Measurements from ENCODE around the gene COG5.
"Not testable (repeated sequence)": the region's sequence is repeated elsewhere in the genome, so short reads cannot be mapped to it uniquely, and the experiment has no call there.

The COG5 gene

GRCh38 chr7:107165341-107165740 lies 398.4 kb downstream of the COG5 start:
- DNase-seq (ENCODE audit: low read depth in 1 of 2, low spot score in 1 of 2), result no peak

DNA sequence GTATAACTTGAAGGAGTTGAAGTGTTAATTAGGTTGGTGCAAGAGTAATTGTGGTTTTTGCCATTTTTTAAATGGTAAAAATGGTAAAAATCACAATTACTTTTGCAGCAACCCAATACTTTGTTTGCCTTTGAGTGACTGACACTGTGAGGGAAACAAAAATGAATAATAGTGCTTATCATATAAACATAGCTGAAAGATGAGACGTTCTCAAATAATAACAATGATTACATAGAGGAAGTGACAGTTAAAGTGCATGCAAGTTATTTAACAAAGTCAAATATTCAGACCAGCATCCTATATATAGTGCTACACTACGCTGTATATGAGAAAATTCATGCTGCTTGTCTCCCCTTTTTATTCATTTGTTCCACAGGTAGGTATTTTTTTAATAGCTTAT lies 399.6 kb downstream of the COG5 start:
- DNase-seq (ENCODE audit: low read depth in 1 of 2, low spot score in 1 of 2), result no peak

DNA sequence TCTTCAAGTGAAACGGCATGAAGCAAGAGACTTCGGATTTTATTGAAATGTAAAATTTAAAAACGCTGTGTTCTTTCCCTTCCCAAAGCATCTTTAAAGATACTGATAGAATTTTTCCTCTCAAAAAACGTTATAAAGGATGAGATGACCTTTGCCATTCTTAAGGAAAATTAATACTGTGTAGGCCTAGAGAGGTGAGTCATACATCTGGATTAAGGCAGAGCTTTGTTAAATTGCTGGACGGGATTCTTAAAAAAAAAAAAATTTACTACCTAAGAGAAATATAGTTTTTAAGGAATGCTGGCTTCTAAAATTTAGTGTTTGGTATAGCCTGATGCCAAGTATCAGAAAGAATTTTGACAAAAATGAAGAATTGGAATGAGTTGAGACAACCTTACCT lies 401.2 kb downstream of the COG5 start:
- DNase-seq (ENCODE audit: low read depth in 1 of 2, low spot score in 1 of 2), result no peak

- DNase-seq (ENCODE audit: low read depth in 1 of 2, low spot score in 1 of 2), result no peak
Measured at GRCh38 chr7:107161415-107161814, 402.3 kb downstream of the COG5 start.

GRCh38 chr7:107160389-107160788 lies 403.3 kb downstream of the COG5 start:
- no peak for DNase-seq (ENCODE audit: low read depth in 1 of 2, low spot score in 1 of 2)

GRCh38 chr7:107158028-107158427 lies 405.7 kb downstream of the COG5 start:
- DNase-seq (ENCODE audit: low read depth in 1 of 2, low spot score in 1 of 2), result no peak

DNA sequence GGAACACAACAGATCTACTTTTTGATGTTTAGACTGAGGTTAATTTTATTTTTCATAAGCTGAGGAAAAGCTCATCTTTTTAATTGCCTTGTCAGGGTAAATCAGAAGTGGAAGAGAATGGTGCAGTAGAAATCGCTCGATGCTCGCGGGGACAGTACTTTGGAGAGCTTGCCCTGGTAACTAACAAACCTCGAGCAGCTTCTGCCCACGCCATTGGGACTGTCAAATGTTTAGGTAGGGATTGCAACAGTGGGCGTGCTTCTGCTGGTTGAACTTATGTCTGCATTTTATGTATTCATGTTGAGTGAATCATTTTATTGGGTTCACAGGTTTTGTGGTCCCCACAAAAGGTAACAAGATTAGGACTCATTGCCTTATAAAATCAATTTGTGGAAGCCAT lies 406.6 kb downstream of the COG5 start:
- DNase-seq (ENCODE audit: low read depth in 1 of 2, low spot score in 1 of 2), result no peak

DNA sequence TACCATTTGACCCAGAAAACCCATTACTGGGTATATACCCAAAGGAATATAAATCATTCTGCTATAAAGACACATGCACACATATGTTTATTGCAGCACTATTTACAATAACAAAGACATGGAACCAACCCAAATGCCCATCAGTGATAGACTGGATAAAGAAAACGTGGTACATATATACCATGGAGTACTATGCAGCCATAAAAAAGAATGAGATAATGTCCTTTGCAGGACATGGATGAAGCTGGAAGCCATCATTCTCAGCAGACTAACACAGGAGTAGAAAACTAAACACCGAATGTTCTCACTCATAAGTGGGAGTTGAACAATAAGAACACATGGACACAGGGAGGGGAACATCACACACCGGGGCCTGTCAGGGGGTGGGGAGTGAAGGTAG lies 408.0 kb downstream of the COG5 start:
- DNase-seq (ENCODE audit: low read depth in 1 of 2, low spot score in 1 of 2), result not testable (repeated sequence)

DNA sequence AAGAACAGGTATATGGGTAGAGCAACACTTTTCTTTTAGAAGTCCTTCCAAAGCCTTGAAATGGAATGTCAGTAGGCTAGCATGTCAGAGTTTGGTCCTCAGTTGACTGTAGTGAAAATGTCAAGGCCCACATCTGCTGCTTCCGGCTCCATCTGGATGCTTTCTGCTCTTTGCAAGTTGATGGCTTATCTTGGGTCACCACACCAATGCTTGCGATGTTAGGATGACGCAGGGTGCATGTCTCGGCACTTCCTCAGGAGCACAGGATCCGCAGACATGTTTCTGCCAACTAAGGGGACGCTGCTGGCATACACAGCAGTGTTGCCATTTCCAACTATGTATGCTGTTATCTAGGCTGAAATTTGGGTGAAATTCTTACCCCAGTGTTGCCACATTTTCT lies 408.9 kb downstream of the COG5 start:
- DNase-seq (ENCODE audit: low read depth in 1 of 2, low spot score in 1 of 2), result no peak

GRCh38 chr7:107152011-107152410 lies 411.7 kb downstream of the COG5 start:
- DNase-seq (ENCODE audit: low read depth in 1 of 2, low spot score in 1 of 2), result no peak

Data from stimulated activated CD4-positive, alpha-beta T cell treated with anti-CD3 and anti-CD28 coated beads, Interleukin-15, amount 100 ng/mL, for 1 hour (primary cell).